Measurements from ENCODE around the gene STXBP2. TPM values are rescaled to one million over a fixed set of nuclear protein-coding genes. Genes with fewer than 3 reads are reported as not detected.

STXBP2 gene
- polyA plus RNA-seq, 1 of the 3 experiments (the other 2 are of a cell fraction), result 4.7 TPM

GRCh38 chr19:7663706-7664105 is 26.8 kb downstream of the STXBP2 start (continued):
- no peak for TF ChIP-seq EZH2phosphoT487 (IDR thresholded peaks at IDR 0.05; ENCODE audit: borderline replicate concordance, low read depth)
- no peak for TF ChIP-seq USF1 (IDR thresholded peaks at IDR 0.05; ENCODE audit: borderline replicate concordance, low read depth)
- TF ChIP-seq RXRA (IDR thresholded peaks at IDR 0.05; ENCODE audit: borderline replicate concordance, low read depth), result no peak

- H3K79me2 ChIP-seq (ENCODE audit: insufficient read depth), result no peaks in the 10 kb centered on the region
- ChIA-PET POLR2A (no interaction called here), CTCF (interaction anchor here (0.9 to 4.2 kb wide), 3 partner anchors 16 to 135 kb away, joined by 3 to 14 read pairs (median 10); partner anchors contain the start of gene TRAPPC5)
- H3K9ac ChIP-seq, result no peak overlapping the region
- H3K4me3 ChIP-seq (ENCODE audit: low read depth in 2 of 2, low read length in 1 of 2), result no peak overlapping the region
- WGBS (ENCODE audit: low lambda C conversion rate), result 8% methylated on average over 4 of the region's 4 CpGs
- no peaks in the 10 kb centered on the region for H3K36me3 ChIP-seq (replicated peaks in 1 of 2; ENCODE audit: control insufficient read depth in 1 of 2, insufficient read depth in 2 of 2, low read length in 1 of 2)
- H3K9me2 ChIP-seq, result no peaks in the 10 kb centered on the region
- no peaks in the 10 kb centered on the region for H3F3A ChIP-seq (replicated peaks; ENCODE audit: insufficient read depth)
- no peak overlapping the region for H3K27ac ChIP-seq (ENCODE audit: low read depth in 2 of 2, low read length in 1 of 2)
- H3K9me3 ChIP-seq, result no peaks in the 10 kb centered on the region
- no peaks in the 10 kb centered on the region for H3K4me1 ChIP-seq (ENCODE audit: control insufficient read depth in 1 of 2, insufficient read depth in 2 of 2, low read depth in 1 of 2, low read length in 1 of 2)
- H4K20me1 ChIP-seq (ENCODE audit: insufficient read depth), result no peaks in the 10 kb centered on the region
- no peak for DNase-seq
- H2AFZ ChIP-seq (ENCODE audit: low read depth), result no peak overlapping the region
- no peak for TF ChIP-seq JUND (IDR thresholded peaks at IDR 0.05)
- TF ChIP-seq YY1 (IDR thresholded peaks at IDR 0.05; ENCODE audit: low read depth), result no peak
- TF ChIP-seq CTCF (IDR thresholded peaks at IDR 0.05), result no peak
- no peak for TF ChIP-seq EZH2phosphoT487 (IDR thresholded peaks at IDR 0.05; ENCODE audit: borderline replicate concordance, low read depth)
- no peak for TF ChIP-seq TCF12 (IDR thresholded peaks at IDR 0.05)
- no peak for TF ChIP-seq MAX (IDR thresholded peaks at IDR 0.05; ENCODE audit: low read depth)
- no peak for TF ChIP-seq FOXM1 (IDR thresholded peaks at IDR 0.05; ENCODE audit: low read depth)
- TF ChIP-seq USF1 (IDR thresholded peaks at IDR 0.05; ENCODE audit: borderline replicate concordance, low read depth), result no peak
- peaks cover 79% of the 10 kb centered on the region for H3K27me3 ChIP-seq (ENCODE audit: insufficient read depth)
- H3K4me2 ChIP-seq, result no peak overlapping the region
These were observed 28.2 kb downstream of the STXBP2 start for GRCh38 chr19:7665076-7665475.

- 40% methylated on average over 5 of the region's 9 CpGs for WGBS (ENCODE audit: low lambda C conversion rate)
- Histone ChIP-seq H3K79me2 (ENCODE audit: insufficient read depth) (no peaks in the 10 kb centered on the region), H3K36me3 (replicated peaks in 1 of 2; ENCODE audit: control insufficient read depth in 1 of 2, insufficient read depth in 2 of 2, low read length in 1 of 2) (no peaks in the 10 kb centered on the region), H3K9me3 (no peaks in the 10 kb centered on the region), H3K4me2 (no peak within 1 kb of the TSS), H3K9me2 (no peaks in the 10 kb centered on the region), H3K9ac (no peak within 1 kb of the TSS), H3K4me1 (ENCODE audit: control insufficient read depth in 1 of 2, insufficient read depth in 2 of 2, low read depth in 1 of 2, low read length in 1 of 2) (no peaks in the 10 kb centered on the region), H3F3A (replicated peaks; ENCODE audit: insufficient read depth) (no peaks in the 10 kb centered on the region), H3K4me3 (ENCODE audit: low read depth in 2 of 2, low read length in 1 of 2) (no peak within 1 kb of the TSS), H2AFZ (ENCODE audit: low read depth) (no peak within 1 kb of the TSS), H3K27ac (ENCODE audit: low read depth in 2 of 2, low read length in 1 of 2) (no peak within 1 kb of the TSS), H3K27me3 (ENCODE audit: insufficient read depth) (peaks cover 66% of the 10 kb centered on the region), H4K20me1 (ENCODE audit: insufficient read depth) (no peaks in the 10 kb centered on the region)
- CTCF ChIA-PET, result interaction anchor here (0.6 to 4.3 kb wide), 6 partner anchors 12 to 315 kb away, joined by 3 to 16 read pairs (median 6); partner anchors contain the start of gene TRAPPC5
- no peak for DNase-seq
- POLR2A ChIA-PET, result no interaction called here
- TF ChIP-seq FOXJ3 (CRISPR knock-in tag; IDR thresholded peaks at IDR 0.05), result no peak
- no peak for TF ChIP-seq ZBTB33 (IDR thresholded peaks at IDR 0.05; ENCODE audit: borderline replicate concordance, low read depth)
- TF ChIP-seq SMC3 (IDR thresholded peaks at IDR 0.05; ENCODE audit: low read depth, low read length), result no peak
- no peak for TF ChIP-seq PBX3 (IDR thresholded peaks at IDR 0.05)
- TF ChIP-seq FOSL2 (IDR thresholded peaks at IDR 0.05; ENCODE audit: borderline replicate concordance, low read depth), result no peak
- no peak for TF ChIP-seq MAX (IDR thresholded peaks at IDR 0.05; ENCODE audit: low read depth)
These were observed 31.9 kb downstream of the STXBP2 start, which contains the start of gene RETN for GRCh38 chr19:7668842-7669241. RETN (plus strand) TSS chr19:7669049; CDS start chr19:7669327, 278 bp downstream.
